Activated gamma-delta T cell treated with anti-CD3 and anti-CD28 coated beads, Interleukin-2, amount 50 U/mL, for 16 hours (primary cell): ENCODE results near the gene SMOC2.

Experiments
- DNase-seq: peaks from one replicate; pipeline ENCODE4 v3.0.0-alpha.2; 2020; ENCODE audit warnings: low read depth

Gene SMOC2

GRCh38 chr6:168448243-168448855 lies 7.4 kb downstream of the SMOC2 start:
- DNase-seq: no peak

GRCh38 chr6:168450917-168451316 lies 9.9 kb downstream of the SMOC2 start:
- DNase-seq: no peak

DNA sequence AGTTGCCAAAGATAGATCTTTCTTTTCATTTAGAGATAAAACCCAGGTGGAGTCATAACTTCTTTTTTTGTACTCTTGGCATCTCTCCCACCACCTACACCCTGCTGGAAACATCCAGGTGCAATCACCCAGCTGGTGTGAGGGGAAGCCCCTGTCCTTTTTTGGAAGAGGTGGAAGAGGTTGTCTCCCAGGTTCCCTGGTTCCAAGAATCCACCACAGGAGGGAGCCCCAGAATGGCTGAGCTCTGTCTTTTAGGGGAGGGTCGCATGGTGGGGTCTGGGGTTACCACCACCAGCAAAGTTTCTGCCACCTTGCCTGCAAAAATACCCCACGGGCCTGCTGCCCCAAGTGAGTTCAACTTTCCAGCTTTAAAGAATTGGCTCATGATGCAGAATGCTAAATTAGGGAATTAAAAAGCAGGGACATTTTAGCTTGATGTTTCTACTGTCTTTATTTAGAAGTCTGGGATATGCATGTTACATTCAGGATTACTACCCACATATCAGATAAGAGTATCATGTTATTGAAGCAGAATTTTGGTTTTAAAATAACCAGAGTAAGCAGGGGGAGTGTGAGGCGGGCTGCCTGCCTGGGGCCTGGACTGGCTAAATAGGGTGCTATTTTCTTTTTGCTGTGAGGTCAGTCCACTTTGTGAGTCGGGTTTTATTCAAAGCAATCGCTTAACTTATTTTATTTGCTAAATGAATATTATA lies 11.0 kb downstream of the SMOC2 start:
- no peak for DNase-seq

DNA sequence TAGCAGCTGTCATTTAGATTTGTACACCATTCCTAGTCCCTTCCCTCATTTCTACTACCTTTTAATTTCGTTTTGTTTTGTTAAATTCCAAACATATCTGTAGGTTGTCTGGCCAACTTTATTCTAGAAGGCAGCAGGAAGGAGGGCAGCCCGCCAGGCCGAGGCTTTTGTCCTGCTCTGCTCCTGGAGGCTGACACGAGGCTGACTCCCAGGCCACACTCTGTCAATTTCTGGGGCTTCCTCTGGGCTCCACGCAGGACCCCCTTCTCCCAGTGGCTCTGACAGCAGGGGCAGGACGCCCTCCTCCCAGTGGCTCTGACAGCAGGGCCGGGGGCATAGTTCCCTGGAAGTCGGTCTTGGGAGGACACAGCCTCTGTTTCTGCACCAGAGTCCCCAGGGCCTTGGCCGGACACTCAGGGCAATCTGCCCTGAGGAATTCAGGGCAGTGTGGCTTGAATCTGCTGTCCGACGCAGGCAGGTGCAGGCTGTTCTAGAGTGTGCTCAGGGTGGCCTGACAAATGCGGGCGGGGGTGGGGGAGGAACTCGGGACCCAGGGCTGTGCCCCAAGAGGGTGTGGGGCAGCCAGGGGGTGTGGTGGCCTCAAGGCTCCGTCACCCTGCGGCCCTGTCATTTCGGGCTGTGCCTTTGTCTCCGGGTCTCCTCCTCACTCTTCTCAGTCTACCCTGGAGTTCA lies 11.8 kb downstream of the SMOC2 start:
- DNase-seq: no peak

DNA sequence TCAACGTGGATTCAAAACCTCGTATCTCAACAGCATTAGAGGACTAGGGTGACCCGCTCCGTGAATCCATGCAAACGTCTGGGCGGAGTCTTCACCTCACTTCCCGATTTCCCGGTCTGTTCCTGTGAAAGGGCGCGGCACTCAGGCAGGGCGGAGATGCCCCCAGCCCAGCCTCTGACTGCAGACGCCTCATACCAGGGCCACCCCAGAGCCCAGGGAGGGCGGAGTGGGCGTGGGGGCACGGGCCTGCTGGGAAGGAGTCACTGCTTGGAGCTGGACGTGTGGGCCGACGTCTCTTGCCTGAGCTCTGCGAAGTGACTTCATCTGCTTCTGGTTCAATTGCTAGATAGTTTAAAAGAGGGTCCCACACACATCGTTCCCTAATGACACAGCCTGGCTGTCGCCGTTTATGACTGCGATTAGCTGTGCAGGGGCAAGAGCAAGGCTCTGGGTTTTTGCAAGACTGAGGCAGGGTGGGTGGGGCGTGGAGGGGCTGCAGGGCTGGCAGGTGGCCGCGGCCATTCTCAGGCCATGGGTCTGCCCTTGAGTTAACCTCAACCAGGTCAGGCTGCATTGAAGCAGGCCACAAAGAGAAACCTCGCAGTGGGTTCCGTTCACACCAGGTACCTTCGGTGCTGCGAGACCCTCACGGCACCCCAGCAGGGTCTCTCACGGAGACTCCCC lies 15.0 kb downstream of the SMOC2 start:
- DNase-seq: no peak

DNA sequence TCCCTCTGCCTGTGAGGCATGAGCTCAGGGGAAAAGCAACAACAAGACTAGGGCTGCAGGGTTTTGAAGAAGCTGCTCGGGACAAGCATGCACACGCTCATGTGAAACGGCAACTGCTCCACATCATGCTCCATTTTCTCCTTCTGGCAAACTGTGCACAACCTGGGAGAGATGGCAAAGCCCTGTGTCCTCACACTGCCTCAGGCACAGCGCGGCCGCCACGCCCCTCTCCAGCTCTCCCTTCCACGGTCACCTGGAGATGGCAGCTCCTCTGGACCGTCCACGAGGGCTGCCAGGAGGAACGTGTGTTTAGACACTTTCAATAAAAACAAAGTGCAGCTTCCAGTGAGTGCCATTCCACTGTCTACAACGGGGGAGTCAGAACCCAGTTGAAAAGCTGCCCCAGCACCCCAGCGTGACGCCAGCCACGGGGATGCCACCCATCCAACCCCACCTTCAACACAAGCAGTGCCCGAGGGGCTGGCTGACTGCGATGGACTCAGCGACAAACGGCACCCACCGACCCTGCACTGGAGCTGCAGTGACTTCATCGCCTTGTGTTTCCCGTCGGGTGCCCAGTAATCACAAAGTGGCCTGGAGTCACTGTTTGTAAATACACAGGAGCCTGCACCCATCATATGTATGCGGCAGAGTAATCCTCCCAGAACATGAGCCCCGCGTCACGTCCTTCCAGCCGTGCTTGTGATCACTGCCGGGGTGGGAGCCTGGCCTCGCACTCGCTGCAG lies 16.1 kb downstream of the SMOC2 start:
- no peak for DNase-seq

GRCh38 chr6:168457653-168457934 lies 16.6 kb downstream of the SMOC2 start:
- DNase-seq: no peak

- DNase-seq: no peak
These were observed 17.1 kb downstream of the SMOC2 start for GRCh38 chr6:168458101-168458500.

DNA sequence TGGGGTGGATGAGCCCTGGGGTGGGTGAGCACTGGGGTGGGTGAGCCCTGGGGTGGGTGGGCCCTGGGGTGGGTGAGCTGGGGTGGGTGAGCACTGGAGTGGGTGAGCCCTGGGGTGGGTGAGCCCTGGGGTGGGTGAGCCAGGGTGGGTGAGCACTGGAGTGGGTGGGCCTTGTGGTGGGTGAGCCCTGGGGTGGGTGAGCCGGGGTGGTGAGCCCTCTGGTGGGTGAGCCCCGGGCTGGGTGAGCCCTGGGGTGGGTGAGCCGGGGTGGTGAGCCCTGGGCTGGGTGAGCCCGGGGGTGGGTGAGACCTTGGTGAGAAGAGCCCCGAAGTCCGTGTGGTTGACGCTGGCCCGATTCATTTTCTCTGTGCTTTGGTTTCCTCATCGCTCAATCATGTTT lies 18.6 kb downstream of the SMOC2 start:
- DNase-seq: no peak

DNA sequence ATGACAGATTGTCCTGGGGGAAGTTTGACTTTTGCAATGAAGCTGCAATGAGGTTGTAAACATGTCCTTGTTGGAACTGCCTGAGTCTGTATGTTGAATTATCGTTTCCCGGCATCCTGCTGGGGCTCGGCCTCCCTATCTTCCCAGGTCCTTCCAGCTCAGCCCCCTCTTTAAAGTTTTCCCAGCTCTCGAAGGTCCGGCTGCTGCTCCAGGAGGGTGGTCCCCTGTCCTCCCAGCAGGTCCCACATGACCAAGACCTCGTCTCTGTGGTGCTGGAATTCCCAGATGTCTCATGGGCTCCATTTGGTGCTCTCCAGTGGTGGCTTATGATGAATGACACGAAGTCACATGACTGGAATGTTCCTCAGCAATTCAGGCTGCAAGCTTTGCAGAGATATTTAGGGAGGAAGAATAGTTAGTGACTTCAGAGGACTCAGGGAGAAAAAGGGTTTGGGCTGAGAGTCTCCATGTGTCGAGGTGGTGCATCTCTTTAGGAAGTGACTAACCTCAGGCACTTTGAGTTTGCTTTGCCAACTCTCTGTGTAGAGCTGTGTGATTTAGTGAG lies 21.4 kb downstream of the SMOC2 start:
- no peak for DNase-seq

DNA sequence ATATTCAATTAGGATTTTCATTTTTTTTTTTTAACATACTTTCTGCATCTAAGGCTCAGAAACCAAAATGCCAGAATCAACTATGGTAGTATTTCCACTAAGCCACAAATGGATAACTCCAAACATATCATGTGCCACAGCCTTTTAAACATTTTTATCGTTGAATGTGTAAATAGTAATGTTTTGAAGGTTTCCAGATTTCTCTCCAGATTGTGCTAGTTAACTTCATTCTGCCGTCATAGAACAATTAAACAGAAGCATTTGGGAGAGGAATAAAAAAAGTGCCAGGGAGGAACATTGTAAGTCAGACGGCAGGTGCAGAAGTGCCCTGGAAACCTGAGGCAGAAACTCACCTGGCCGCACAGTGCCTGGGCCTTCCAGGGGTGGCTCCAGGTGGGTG lies 23.6 kb downstream of the SMOC2 start:
- no peak for DNase-seq

DNA sequence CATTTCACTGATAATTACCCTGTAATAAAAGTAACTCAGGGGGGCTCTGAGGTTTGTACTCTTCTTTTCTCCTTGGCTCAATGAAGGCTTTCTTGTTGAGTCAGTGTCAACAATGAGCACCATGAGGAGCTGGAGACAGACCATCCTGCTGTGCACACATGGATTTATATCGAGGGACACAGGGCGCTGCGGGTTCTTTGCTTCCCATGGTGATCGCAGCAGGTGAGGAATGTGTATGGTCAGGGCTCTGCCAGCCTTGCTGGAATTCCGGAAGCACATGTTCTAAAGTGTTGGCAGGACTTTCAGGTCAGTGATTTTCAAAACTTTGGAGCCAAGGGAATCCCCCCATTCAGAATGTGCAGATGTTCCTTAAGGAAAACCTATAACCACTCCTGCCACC lies 27.1 kb downstream of the SMOC2 start:
- DNase-seq: no peak

GRCh38 chr6:168469521-168469920 lies 28.5 kb downstream of the SMOC2 start:
- no peak for DNase-seq

DNA sequence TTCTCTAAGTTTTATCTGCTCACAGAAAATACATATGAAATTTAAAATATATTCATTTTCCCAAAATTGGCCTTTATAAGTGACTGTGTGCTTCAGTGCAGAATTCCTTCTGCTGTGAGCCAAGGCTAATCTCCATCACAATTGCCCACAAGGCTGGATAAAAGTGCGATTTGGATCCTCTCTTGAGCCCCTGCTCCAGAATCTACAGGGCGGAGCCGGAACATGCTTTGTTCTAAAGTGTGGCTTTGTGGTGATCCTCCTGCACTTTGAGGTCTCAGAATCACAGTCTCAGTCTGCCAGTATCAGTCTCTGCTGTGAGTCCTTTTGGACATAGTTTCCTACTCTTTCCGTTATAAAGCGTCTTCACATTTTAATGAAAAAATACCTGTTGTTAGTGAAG lies 28.9 kb downstream of the SMOC2 start:
- no peak for DNase-seq

DNA sequence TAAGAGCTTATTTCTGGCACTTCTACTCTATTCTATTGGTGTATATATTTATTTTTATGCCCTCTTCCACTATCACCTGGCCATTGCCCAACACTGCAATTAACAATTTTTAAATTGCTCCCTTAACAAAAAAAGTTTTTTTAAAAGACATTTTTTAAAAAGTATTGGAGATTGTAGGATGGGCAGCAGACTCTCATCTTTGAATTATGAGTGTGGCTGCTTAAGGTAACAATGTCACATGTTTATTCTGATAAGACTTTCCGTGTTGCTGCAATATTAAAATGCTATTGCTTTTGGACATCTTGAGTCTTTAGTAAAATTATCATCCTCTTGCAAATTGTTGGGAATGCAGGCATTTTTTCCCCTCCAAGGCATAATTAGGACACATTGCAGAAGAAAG lies 31.4 kb downstream of the SMOC2 start:
- DNase-seq: no peak

GRCh38 chr6:168473197-168473596 lies 32.2 kb downstream of the SMOC2 start:
- DNase-seq: no peak

GRCh38 chr6:168475188-168476013 lies 34.4 kb downstream of the SMOC2 start:
- DNase-seq: no peak

DNA sequence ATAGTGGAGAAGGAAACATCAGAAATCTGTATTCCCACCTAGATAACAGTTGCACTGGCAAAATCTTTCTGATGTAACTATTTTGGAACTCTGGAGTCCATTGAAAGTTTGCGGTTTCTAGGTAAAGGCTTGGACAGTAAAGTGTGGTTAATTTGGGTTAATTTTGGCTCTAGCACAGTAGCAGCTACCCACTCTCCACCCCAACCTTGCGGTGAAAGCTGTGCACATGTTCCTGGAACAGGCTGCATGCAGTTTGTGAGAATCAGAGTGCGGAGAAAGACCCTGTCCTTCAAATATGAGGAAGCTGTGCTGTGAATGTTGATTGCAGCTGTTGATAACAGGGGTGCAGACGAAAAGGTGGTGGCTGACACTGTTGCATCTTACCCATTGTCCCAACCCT lies 38.4 kb downstream of the SMOC2 start:
- DNase-seq: no peak

DNA sequence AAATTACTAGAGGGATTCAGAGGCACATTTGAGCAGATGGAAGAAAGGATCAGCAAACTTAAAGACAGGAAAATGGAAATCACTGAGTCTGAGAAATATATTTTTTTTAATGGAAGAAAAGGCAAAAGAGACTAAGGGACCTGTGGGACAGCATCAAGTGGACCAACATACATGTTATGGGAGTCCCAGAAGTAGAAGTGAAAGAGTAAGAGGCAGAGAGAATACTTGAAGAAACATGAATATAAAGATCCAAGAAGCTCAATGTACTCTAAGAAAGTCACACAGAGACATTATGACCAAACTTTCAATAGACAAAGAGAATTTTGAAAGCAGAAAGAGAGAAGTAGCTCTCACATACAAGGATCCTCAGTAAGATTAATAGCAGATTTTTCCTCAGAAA lies 39.5 kb downstream of the SMOC2 start:
- no peak for DNase-seq

- DNase-seq: no peak
These were observed 44.8 kb downstream of the SMOC2 start for GRCh38 chr6:168485818-168486217.

GRCh38 chr6:168490757-168491156 lies 49.8 kb downstream of the SMOC2 start:
- no peak for DNase-seq
